Large intestine (tissue), 3 donors: ENCODE measurements around the gene MCEE. TPM values are rescaled to one million over a fixed set of nuclear protein-coding genes. Genes with fewer than 3 reads are reported as not detected.
A peak's percentile ranks its signal among the peaks of the same experiment; 100 is the strongest.
"Not testable (repeated sequence)": the region's sequence is repeated elsewhere in the genome, so short reads cannot be mapped to it uniquely, and the experiment has no call there.

Source experiments
- DNase-seq, 2 donors: peaks; one replicate each; pipeline versions ENCODE4 v3.0.0 to v3.0.0-alpha.2; 2013
- H3K27ac ChIP-seq: one replicate; pipeline ENCODE4 v1.5.1; 2013; ENCODE audit warnings: low read length
- H3K27me3 ChIP-seq: 2 replicates; pipeline ENCODE4 v1.6.1; 2013; ENCODE audit warnings: low read length; ENCODE audit not compliant: control insufficient read depth, insufficient read depth
- H3K36me3 ChIP-seq: 2 replicates; pipeline ENCODE4 v1.6.1; 2013; ENCODE audit warnings: low read length; ENCODE audit not compliant: control insufficient read depth, insufficient read depth
- H3K4me1 ChIP-seq: one replicate; pipeline ENCODE4 v1.6.1; 2013; ENCODE audit warnings: low read length; ENCODE audit not compliant: control insufficient read depth, insufficient read depth
- H3K4me3 ChIP-seq: one replicate; pipeline ENCODE4 v1.5.1; 2013; ENCODE audit warnings: low read length
- H3K9me3 ChIP-seq: one replicate; pipeline ENCODE4 v1.6.1; 2013; ENCODE audit warnings: mild to moderate bottlenecking, low read depth, low read length, moderate library complexity; ENCODE audit not compliant: control insufficient read depth
- WGBS: methylation state at CpG from one replicate; pipeline ENCODE4 v1.1.5; 2013; ENCODE audit warnings: low lambda C conversion rate; ENCODE audit not compliant: insufficient coverage; 5-methylcytosine and 5-hydroxymethylcytosine counted together
- polyA plus RNA-seq: library from polyadenylated mRNA; unstranded; fragments of 120-200 nt; gene quantifications from one replicate; pipeline ENCODE4 v1.2.1, GENCODE V29; 2013

MCEE gene
- polyA plus RNA-seq, 1 donor = 26.0 TPM

DNA sequence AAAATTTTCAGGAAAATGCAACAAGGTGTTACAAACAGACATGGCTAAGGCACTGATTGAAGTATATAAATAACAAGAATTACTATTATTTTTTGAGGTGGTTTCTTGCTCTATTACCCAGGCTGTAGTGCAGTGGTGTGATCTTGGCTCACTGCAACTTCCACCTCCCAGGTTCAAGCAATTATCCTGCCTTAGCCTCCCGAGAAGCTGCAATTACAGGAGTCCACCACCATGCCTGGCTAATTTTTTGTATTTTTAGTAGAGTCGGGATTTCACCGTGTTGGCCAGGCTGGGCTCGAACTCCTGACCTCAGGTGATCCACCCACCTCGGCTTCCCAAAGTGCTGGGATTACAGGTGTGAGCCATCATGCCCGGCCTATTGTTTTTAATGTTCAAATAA lies 23.6 kb downstream of the MCEE start:
- not testable (repeated sequence) for H3K4me3 ChIP-seq, DNase-seq, H3K27me3 ChIP-seq, H3K4me1 ChIP-seq, H3K27ac ChIP-seq, H3K9me3 ChIP-seq, H3K36me3 ChIP-seq
- 93% methylated on average over 3 of the region's 6 CpGs for WGBS

DNA sequence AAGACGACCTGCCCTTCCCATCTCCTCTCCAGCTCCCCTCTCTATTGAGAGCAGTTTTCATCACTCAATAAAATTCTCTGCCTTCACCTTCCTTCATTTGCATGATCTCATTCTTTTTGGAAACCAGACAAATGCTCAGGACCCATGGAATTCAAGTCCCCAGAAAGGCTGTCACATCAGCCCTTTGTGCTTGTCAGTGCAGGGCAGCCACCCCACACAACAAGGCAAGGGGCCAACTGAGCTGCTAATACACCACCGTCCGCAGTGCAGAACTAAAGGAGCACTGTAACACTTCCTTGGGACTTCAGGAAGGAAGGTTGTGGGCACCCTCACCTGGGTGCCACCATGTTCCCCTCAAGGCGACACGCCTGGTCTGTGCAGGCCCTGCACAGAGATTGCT lies 26.2 kb downstream of the MCEE start:
- Histone ChIP-seq H3K27me3 (no peaks in the 10 kb centered on the region), H3K27ac (no peak overlapping the region), H3K9me3 (no peaks in the 10 kb centered on the region), H3K4me3 (no peak overlapping the region), H3K36me3 (no peaks in the 10 kb centered on the region), H3K4me1 (no peaks in the 10 kb centered on the region)
- WGBS = no CpG with 5 or more reads among the region's 5 CpGs
- DNase-seq = no peak

DNA sequence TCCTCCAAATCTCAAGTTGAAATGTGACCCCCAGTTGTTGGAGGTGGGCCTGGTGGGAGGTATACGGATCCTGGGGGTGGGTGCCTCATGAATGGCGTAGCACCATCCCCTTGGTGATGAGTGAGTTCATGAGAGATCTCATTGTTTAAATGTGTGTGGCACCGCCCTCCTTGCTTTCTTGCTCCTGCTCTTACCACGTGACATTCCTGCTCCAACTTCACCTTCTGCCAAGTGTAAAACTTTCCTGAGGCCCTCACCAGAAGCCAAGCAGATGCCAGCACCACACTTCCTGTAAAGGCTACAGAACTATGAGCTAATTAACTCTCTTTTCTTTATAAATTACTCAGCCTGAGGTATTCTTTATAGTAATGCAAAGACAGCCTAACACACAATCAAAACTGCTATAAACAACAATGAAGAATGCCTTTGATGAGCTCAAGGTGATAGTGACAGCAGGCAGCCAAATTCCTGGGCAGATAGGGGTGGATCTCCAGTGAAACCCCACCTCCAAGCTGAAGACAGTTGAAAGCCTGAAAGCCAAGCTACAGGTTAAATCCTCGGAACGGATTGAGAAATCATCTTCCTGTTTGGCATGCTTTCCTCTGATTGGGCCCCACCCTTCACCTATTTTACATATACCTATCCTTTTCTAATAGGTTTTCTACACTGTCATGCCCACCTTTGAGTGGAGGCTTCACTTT lies 26.9 kb downstream of the MCEE start:
- H3K27me3 ChIP-seq = no peaks in the 10 kb centered on the region
- H3K4me1 ChIP-seq = no peaks in the 10 kb centered on the region
- no peaks in the 10 kb centered on the region for H3K9me3 ChIP-seq
- no peak for DNase-seq
- H3K4me3 ChIP-seq = no peak overlapping the region
- no peak overlapping the region for H3K27ac ChIP-seq
- no peaks in the 10 kb centered on the region for H3K36me3 ChIP-seq
- 100% methylated on average over 1 of the region's 6 CpGs for WGBS

DNA sequence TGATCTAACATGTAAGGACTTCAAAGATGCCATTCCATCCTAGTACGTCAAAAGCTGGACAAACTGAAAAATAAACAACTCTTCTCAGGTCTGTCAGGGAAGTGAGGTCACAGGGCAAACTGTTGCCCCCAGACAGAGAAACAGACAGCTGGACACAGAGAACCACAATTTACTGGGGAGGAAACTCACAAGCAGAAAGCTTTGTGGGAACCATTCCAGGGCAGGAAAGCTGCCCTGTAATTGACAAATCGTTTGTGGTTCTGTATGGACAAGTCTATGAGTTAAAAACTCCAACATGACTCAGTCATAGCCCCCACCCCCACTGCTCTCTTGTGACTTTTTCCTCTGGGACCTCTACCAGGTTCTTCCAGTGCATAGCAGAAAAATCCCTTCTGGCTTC lies 28.4 kb downstream of the MCEE start:
- no CpG with 5 or more reads among the region's 2 CpGs for WGBS
- H3K36me3 ChIP-seq = no peaks in the 10 kb centered on the region

DNA sequence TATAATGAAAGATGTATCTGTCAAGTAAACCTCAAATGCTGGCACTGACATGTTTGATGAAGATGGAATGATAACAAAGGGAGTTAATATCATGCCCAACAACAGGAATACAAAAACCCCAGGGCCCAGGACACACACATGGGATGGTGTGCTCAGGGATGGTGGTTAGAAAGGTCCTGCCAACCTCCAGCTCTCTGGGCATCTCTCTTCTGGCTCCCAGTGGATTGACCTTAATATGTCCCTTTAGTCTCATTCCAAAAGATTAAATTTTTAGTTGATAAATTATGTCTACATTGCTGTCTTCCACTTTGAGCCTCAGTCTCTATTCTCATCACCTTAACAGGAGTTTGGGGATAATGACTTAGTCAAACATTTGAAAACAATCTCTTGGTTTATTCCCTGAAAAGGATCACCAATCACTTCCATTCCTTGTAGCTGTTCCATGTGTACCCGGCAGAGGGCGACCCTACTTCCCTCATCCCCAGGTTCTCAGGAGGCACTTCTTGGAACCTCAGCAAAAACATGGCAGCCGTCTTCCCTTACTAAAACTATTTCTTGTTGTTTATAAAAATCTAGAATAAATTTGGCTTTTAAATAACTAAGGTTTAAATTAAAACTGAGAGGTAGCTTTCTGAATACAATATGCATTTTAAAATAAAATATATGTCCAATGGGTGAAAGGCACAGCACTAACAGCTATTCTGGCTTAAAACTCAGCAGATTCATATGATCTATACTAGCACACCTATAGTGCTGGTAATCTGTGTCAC lies 29.6 kb downstream of the MCEE start:
- Histone ChIP-seq H3K9me3 (no peaks in the 10 kb centered on the region), H3K27ac (no peak overlapping the region), H3K4me1 (no peaks in the 10 kb centered on the region), H3K36me3 (no peaks in the 10 kb centered on the region), H3K27me3 (no peaks in the 10 kb centered on the region), H3K4me3 (no peak overlapping the region)
- WGBS = no CpG with 5 or more reads among the region's 3 CpGs
- DNase-seq = peak; percentile 16 to 30

More for the DNA sequence above, 28.4 kb downstream of the MCEE start:
- Histone ChIP-seq H3K4me1 (no peaks in the 10 kb centered on the region), H3K9me3 (no peaks in the 10 kb centered on the region), H3K27me3 (no peaks in the 10 kb centered on the region), H3K4me3 (no peak overlapping the region), H3K27ac (no peak overlapping the region)
- DNase-seq = no peak

DNA sequence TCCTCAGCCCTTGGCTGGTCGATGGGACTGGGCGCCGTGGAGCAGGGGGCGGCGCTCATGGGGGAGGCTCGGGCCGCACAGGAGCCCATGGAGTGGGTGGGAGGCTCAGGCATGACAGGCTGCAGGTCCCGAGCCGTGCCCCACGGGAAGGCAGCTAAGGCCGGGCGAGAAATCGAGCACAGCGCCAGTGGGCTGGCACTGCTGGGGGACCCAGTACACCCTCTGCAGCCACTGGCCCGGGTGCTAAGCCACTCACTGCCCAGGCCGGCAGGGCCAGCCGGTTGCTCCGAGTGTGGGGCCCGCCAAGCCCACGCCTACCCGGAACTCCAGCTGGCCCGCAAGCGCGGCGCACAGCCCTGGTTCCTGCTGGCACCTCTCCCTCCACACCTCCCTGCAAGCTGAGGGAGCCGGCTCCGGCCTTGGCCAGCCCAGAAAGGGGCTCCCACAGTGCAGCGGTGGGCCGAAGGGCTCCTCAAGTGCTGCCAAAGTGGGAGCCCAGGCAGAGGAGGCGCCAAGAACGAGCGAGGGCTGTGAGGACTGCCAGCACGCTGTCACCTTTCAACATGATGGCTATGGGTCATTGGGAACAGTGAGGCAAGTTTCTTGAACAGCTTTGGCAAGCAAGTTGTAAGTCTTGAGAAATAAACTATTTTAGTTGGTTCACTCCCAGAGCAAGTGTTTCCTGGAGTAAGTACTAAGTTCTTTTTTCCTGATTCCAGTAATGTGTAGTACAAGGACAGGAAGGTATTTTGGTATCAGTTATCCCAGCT lies 37.4 kb downstream of the MCEE start:
- not testable (repeated sequence) for H3K4me1 ChIP-seq, DNase-seq, H3K9me3 ChIP-seq, H3K4me3 ChIP-seq, H3K27me3 ChIP-seq, H3K36me3 ChIP-seq, H3K27ac ChIP-seq
- WGBS = no CpG with 5 or more reads among the region's 33 CpGs

DNA sequence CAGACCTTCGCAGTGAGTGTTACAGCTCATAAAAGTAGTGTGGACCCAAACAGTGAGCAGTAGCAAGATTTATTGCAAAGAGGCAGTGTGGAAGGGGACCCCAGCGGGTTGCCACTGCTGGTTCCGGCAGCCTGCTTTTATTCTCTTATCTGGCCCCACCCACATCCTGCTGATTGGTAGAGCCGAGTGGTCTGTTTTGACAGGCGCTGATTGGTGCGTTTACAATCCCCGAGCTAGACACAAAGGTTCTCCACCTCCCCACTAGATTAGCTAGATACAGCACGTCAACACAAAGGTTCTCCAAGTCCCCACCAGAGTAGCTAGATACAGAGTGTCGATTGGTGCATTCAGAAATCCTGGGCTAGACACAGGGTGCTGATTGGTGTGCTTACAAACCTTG lies 38.2 kb downstream of the MCEE start:
- not testable (repeated sequence) for H3K4me1 ChIP-seq, H3K27me3 ChIP-seq, H3K36me3 ChIP-seq, H3K9me3 ChIP-seq, H3K27ac ChIP-seq, DNase-seq, H3K4me3 ChIP-seq
- WGBS = no CpG with 5 or more reads among the region's 9 CpGs

DNA sequence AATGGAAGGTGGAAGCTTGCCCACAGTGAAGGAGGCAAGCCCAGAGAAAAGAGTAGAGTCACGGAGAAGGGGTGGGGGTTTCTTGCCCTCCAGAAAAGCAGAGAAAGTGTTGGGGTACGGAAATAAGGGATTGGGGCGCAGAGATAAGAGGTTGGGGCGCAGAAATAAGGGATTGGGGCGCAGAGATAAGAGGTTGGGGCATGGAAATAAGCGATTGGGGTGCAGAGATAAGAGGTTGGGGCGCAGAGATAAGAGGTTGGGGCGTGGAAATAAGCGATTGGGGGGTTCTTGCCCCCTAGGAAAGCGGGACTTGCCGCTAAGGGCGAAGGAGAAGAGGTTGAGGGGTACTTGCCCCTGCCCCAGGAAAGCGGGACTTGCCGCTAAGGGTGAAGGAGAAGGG lies 40.6 kb downstream of the MCEE start:
- not testable (repeated sequence) for DNase-seq, H3K36me3 ChIP-seq, H3K9me3 ChIP-seq, H3K4me3 ChIP-seq, H3K27ac ChIP-seq, H3K4me1 ChIP-seq
- WGBS = no CpG with 5 or more reads among the region's 14 CpGs
- H3K27me3 ChIP-seq = peaks cover 16% of the 10 kb centered on the region

DNA sequence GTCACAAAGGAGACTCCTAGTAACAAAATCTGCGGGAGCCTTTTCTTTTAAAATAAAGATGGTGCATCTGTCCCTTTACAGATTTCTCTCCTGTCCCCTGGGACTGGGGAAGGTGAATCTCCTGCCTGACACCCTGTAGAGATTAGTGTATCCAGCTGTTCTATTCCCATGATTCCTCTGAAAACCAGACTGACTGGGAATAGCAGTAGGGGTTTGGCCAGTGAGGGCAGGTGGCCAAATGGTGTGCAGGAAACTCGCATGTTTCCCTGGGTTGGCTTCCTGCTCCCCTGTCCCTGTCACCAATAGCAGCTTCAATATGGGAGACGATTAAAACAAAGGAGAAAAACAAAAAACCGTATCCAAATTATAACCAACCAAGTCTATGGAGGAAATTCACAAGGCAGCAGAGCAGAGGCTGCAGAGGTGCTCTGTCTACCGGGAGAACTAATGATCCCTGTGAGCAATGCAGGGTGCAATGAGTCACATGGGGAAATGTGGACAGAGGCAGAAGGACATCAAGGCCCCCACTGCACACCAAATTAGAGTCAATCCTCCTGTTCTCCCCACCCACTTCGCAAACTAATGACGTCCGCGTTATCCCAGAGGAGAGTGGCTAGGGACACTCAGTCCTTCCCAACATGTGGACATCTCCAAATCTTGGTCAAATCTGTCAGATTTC lies 44.6 kb downstream of the MCEE start:
- not testable (repeated sequence) for DNase-seq, H3K4me3 ChIP-seq, H3K4me1 ChIP-seq, H3K36me3 ChIP-seq, H3K9me3 ChIP-seq, H3K27ac ChIP-seq
- H3K27me3 ChIP-seq = peaks cover 16% of the 10 kb centered on the region
- WGBS = no CpG with 5 or more reads among the region's 9 CpGs

DNA sequence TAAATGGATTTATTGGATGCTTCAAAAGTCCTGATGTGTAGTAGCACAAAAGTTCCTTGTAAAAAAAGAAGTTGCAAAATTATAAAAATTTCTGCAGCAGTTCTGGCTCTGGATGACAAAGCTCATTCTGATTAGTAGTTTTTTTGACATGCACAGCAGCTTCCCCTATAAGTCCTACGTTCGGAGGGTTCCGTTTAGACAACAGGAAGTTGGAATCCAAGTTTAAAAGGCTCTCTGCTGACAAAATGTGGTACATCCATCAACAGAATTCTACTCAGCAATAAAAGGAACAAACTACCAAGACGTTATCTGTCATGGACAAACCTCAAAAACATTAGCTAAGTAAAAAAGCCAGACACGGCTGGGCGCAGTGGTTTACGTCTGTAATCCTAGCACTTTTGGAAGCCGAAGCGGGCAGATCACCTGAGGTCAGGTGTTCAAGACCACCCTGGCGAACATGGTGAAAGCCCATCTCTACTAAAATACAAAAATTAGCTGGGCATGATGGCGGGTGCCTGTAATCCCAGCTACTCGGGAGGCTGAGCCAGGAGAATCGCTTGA lies 46.2 kb downstream of the MCEE start:
- H3K27ac ChIP-seq, H3K4me3 ChIP-seq, H3K36me3 ChIP-seq, H3K9me3 ChIP-seq, H3K4me1 ChIP-seq, DNase-seq: not testable (repeated sequence)
- no CpG with 5 or more reads among the region's 13 CpGs for WGBS
- peaks cover 16% of the 10 kb centered on the region for H3K27me3 ChIP-seq
